Measurements from ENCODE around the gene A2ML1.

The A2ML1 gene

DNA sequence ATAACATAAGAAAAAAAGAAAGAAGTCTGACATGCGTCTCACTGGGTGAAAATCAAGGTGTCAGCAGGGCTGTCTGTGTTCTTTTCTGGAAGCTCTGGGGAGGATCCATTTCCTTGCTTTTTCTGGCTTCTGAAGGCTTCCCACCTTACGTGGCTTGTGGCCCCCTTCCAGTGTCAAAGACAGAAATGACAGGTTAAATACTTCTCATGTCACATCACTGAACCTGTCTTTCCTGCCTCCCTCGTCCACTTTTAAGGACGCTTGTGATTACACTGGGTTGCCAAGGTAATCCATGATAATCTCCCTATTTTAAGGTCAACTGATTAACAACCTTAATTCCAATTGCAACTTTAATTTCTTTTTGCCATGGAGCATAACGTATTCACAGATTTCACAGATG is 87.3 kb downstream of the A2ML1 start:
- H3K27ac ChIP-seq, result no peak overlapping the region

DNA sequence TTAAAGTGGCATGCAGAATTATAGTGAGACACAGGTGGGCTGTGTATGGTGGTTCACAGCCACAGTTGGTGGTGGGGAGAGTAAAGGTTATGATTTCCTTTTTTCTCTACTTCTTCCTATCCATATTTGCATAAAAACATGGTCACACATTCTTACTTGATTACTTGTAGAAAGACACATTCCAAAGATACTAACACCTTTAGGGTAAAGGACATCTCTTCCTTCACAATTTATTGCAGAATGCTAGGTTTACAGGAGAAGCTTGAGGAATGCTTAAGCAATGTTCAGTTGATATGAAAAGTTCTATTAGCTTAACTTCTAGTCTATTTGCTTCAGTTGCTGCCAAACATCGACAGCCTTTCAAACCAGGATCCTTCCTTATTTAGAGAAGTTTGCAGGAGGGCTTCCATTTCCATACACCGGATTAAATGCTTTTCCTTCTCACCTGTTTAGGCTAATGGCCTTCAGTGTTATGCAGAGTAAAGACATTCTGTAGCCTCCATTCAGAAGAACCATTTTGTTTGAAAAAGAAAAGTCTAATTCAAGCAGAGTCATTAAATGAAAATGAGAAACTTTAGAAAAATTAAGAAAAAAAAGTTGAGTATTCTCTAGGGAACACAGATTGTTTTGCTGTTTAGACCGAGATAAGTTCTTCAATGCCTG is 89.3 kb downstream of the A2ML1 start:
- no peak overlapping the region for H3K4me3 ChIP-seq (IDR thresholded peaks at IDR 0.05; ENCODE audit: insufficient read depth, low read depth, low read length)
- no peaks in the 10 kb centered on the region for H3K27me3 ChIP-seq (ENCODE audit: insufficient read depth, low read depth)
- H3K27ac ChIP-seq, result no peak overlapping the region
- no peak overlapping the region for H3K4me2 ChIP-seq
- H4K20me1 ChIP-seq (ENCODE audit: insufficient read depth), result no peaks in the 10 kb centered on the region
- no peak overlapping the region for H2AFZ ChIP-seq (ENCODE audit: low read depth)
- TF ChIP-seq, protein P1, sequence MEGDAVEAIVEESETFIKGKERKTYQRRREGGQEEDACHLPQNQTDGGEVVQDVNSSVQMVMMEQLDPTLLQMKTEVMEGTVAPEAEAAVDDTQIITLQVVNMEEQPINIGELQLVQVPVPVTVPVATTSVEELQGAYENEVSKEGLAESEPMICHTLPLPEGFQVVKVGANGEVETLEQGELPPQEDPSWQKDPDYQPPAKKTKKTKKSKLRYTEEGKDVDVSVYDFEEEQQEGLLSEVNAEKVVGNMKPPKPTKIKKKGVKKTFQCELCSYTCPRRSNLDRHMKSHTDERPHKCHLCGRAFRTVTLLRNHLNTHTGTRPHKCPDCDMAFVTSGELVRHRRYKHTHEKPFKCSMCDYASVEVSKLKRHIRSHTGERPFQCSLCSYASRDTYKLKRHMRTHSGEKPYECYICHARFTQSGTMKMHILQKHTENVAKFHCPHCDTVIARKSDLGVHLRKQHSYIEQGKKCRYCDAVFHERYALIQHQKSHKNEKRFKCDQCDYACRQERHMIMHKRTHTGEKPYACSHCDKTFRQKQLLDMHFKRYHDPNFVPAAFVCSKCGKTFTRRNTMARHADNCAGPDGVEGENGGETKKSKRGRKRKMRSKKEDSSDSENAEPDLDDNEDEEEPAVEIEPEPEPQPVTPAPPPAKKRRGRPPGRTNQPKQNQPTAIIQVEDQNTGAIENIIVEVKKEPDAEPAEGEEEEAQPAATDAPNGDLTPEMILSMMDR (conservative IDR thresholded peaks at IDR 0.05; ENCODE audit: low read depth, low read length), result no peak
- no peaks in the 10 kb centered on the region for H3K79me2 ChIP-seq (ENCODE audit: insufficient read depth, low read depth)
- H3K4me1 ChIP-seq (ENCODE audit: low read depth, poor library complexity, severe bottlenecking), result peaks cover 13% of the 10 kb centered on the region
- no peak overlapping the region for H3K9ac ChIP-seq
- no peaks in the 10 kb centered on the region for H3K36me3 ChIP-seq (ENCODE audit: insufficient read depth)

More for the DNA sequence above, 87.3 kb downstream of the A2ML1 start:
- no peaks in the 10 kb centered on the region for H3K27me3 ChIP-seq (ENCODE audit: insufficient read depth, low read depth)
- H3K36me3 ChIP-seq (ENCODE audit: insufficient read depth), result no peaks in the 10 kb centered on the region
- H4K20me1 ChIP-seq (ENCODE audit: insufficient read depth), result no peaks in the 10 kb centered on the region
- no peak overlapping the region for H3K4me2 ChIP-seq
- peaks cover 6% of the 10 kb centered on the region for H3K4me1 ChIP-seq (ENCODE audit: low read depth, poor library complexity, severe bottlenecking)
- TF ChIP-seq, protein P1 (conservative IDR thresholded peaks at IDR 0.05; ENCODE audit: low read depth, low read length), result no peak
- H3K4me3 ChIP-seq (IDR thresholded peaks at IDR 0.05; ENCODE audit: insufficient read depth, low read depth, low read length), result no peak overlapping the region
- H3K79me2 ChIP-seq (ENCODE audit: insufficient read depth, low read depth), result no peaks in the 10 kb centered on the region
- no peak overlapping the region for H2AFZ ChIP-seq (ENCODE audit: low read depth)
- H3K9ac ChIP-seq, result no peak overlapping the region

DNA sequence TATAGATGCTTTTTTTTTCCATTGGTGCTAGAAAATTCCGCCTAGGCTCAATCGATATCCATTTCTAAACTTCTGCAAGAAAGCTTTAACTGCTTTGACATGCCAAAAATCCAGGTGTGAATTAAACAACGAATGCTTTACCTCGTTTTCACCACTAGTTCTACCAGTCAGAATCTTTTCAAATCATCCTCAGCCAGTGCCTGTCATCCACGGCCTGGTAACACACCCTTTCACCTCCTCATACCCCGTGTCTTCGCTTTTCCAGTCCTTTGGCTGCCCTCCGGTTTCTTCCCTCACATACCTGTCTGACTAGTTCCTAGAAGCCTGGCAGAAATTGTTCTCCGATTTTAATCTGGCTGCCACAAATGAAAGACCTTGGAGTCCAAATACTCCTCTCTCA is 90.5 kb downstream of the A2ML1 start:
- H3K79me2 ChIP-seq (ENCODE audit: insufficient read depth, low read depth), result no peaks in the 10 kb centered on the region
- no peak overlapping the region for H2AFZ ChIP-seq (ENCODE audit: low read depth)
- no peaks in the 10 kb centered on the region for H4K20me1 ChIP-seq (ENCODE audit: insufficient read depth)
- TF ChIP-seq, protein P1 (conservative IDR thresholded peaks at IDR 0.05; ENCODE audit: low read depth, low read length), result peak; percentile 20; the same call in 1 of the 2 replicates
- H3K9ac ChIP-seq, result no peak overlapping the region
- H3K36me3 ChIP-seq (ENCODE audit: insufficient read depth), result no peaks in the 10 kb centered on the region
- no peak overlapping the region for H3K4me2 ChIP-seq
- no peaks in the 10 kb centered on the region for H3K27me3 ChIP-seq (ENCODE audit: insufficient read depth, low read depth)
- peaks cover 13% of the 10 kb centered on the region for H3K4me1 ChIP-seq (ENCODE audit: low read depth, poor library complexity, severe bottlenecking)
- no peak overlapping the region for H3K4me3 ChIP-seq (IDR thresholded peaks at IDR 0.05; ENCODE audit: insufficient read depth, low read depth, low read length)
- no peak overlapping the region for H3K27ac ChIP-seq

DNA sequence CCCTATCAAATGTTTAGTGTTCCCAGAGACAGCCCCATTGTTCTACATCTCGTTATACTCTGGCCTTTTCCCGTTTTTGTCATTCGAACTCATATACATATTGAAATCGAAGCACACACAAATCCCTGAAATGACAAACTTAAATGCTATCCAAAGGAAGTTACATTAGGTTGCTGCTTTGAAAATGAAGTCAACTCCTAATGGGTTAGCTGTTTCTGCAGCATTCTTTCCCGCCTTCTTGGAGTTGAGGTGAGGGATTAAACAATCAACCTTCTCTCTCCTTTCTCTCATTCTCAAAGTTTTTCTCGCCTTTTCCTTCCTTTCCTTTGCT is 91.2 kb downstream of the A2ML1 start:
- H3K27me3 ChIP-seq (ENCODE audit: insufficient read depth, low read depth), result no peaks in the 10 kb centered on the region
- no peak overlapping the region; the same call in 1 of the 2 replicates for H3K27ac ChIP-seq
- no peaks in the 10 kb centered on the region for H4K20me1 ChIP-seq (ENCODE audit: insufficient read depth)
- H3K36me3 ChIP-seq (ENCODE audit: insufficient read depth), result no peaks in the 10 kb centered on the region
- H3K4me1 ChIP-seq (ENCODE audit: low read depth, poor library complexity, severe bottlenecking), result peaks cover 13% of the 10 kb centered on the region
- H3K4me3 ChIP-seq (IDR thresholded peaks at IDR 0.05; ENCODE audit: insufficient read depth, low read depth, low read length), result no peak overlapping the region
- H3K79me2 ChIP-seq (ENCODE audit: insufficient read depth, low read depth), result no peaks in the 10 kb centered on the region
- TF ChIP-seq, protein P1 (conservative IDR thresholded peaks at IDR 0.05; ENCODE audit: low read depth, low read length), result no peak
- H3K4me2 ChIP-seq, result peak overlapping the region; percentile 97
- no peak overlapping the region for H3K9ac ChIP-seq
- peak overlapping the region; percentile 100 for H2AFZ ChIP-seq (ENCODE audit: low read depth)

All from KMS-11 (cell line).